HG02884 (cell line): ENCODE measurements around the gene ERAL1.
"Not testable (repeated sequence)": the region's sequence is repeated elsewhere in the genome, so short reads cannot be mapped to it uniquely, and the experiment has no call there.

Experiments used
- ATAC-seq: cut with Tn5 transposase; IDR thresholded peaks from one replicate; pipeline ENCODE4 v1.9.1; 2021; ENCODE audit warnings: mild to moderate bottlenecking, moderate library complexity; ENCODE audit not compliant: unreplicated experiment

ERAL1 gene

DNA sequence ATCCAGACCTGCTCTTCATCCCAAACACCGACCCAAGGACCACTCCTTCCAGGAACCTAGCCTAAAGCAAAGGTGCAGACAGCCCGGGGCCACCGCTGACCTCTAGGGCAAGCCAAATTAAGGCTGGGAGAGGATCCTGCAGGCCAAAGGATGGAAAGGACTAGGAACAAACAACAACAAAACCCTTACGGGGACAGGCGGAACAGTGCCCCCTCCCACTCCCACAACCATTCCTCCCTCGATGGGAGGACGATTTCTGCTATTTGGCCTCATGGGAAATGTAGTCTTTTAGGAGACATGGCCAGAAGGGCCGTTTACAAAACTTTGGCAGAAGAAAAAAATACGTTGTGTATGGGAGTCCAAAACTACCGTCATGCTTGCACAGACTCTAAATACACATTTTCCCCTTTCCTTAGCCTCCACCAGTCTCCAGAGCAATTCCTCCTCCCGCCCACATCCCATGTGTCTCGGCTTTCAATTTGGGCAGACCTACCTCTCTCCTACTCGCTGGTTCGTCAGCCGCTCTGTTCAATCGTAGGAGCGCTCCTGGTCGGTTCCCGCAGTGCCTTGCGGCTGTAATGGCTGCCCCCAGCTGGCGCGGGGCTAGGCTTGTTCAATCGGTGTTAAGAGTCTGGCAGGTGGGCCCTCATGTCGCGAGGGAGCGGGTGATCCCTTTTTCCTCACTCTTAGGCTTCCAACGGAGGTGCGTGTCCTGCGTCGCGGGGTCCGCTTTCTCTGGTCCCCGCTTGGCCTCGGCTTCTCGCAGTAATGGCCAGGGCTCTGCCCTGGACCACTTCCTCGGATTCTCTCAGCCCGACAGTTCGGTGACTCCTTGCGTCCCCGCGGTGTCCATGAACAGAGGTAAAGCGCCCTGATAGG is at the start of gene ERAL1:
Gene ERAL1, plus strand, starts transcription at position 560 of the 879 bp plus-strand sequence. Its CDS starts 19 bp downstream, at position 579.
- ATAC-seq: peak; percentile 98

DNA sequence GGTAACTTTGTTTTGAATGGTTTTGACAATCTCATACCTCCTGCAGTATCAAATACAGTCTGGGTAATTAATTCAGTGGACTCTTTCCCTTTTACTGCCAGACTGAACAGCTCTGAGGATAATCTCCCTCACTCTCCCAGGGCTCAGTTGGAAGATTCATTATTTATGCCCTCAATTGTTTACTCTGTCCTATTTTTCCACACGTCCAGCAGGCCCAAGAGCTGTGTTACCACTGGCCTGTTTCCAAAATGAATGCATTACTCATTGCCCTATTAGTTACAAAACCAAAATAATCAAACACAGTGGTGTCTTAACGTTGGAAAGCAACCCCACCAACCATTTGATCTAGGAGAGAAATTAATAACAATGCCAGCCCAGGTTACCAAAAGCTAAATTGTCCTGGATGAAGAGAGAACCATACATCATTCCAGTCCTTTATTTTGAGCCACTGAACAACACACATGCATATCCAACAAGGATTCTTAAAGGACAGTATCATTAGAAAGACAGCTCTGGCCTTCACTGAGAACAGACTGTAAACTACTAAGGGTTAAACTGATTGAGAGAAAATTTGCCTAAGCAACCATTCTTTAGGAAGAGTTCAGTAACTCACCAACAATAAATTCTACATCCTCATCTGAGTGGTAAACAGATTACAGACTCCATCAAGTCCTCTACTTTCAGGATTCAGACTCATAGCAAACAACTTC is 46.7 kb upstream of the ERAL1 start:
- ATAC-seq: no peak

DNA sequence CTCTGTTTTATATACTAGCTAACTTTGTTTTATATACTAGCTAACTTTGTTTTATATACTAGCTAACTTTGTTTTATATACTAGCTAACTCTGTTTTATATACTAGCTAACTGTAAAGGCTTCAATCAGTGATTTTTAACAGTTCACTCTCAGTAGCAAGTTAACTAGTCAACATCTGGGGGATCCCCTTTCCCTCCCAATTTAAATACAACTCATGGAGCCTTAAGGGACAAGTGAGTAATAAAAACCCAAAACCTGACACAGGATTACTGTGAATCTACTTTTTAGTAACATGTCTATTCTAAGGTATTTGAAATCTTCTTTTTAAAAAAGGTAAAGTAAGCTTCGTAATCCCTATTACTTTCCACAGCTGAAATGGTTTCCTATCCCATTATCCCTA is 44.4 kb upstream of the ERAL1 start:
- no peak for ATAC-seq

DNA sequence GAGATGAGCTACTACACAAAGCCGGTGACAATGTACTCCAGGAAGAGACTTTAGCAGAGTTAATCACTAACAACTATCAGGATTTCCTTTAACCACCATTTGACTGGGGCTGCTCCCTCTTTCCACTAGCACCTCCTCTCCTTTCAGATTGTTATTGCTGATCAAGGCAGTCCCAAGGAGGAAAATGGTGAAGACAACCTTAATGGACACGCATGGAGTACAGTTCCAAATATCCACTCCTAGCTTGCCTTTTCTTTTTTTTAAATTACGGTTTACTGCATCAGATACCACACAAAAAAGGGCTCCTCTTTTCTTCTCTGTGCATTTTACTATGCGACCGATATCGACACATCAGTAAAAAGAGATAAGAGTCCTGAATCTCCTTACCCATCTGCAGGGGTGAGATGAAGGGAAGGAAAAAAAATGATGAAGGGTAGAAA is 43.1 kb upstream of the ERAL1 start:
- ATAC-seq: no peak

DNA sequence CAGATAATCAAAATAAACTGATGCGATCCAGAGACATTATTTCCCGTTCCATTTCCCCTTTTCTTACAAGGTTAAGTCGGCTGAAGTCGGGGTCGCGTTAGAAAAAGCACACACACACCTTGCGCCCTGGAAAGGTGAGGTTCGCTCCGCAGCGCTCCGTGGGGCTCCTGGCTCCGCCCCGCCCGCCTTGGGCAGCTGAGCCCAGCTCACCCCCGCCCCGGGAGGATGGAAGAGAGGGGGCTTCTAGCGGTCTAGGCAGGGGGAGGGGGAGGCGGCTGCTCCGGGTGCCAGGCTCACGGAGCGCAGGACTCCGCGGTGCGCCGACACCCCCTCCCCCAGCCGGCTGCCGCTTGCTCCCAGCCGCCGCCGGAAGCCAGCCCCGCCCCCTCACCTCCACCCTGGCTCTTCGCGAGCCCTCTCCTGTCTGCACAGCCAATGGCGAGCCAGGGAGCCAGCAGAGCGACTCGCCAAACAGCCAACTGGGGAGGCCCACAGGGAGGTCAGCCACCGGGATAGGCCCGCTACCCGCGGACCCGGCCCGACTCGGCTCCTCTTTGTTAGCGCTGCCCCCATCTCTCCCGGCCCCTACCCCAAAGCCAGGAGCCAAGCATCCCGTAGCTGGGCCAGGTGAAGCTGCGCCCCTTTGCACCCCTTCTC is 42.6 kb upstream of the ERAL1 start:
- peak; percentile 94 for ATAC-seq

DNA sequence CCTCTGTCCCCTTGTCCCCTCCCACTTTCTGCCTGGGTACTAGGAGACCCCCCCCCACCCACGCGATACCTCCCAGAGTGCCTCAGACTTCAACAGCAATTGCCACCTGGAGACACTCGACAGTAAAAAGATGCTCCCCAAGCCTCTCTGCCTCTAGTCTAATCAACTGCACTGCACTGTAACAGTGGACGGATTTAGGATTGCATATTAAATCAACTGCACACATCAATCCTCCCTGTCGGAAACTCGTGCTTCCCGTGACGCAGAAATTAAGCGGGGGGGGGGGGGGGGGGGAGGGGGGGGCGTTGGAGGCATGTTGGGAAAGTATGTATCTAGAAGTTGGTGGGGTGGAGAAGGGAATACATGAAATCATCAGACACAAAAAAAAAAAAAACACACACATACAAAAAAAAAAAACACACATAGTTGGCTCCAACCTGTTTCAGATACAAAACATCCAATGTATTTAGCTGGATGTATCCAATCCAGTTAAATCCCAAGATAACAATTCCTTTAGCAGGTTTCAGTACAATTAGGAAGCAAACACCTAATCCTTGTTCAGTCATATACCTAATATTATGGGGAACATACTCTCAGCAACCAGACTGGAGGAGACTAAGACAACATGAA is 42.0 kb upstream of the ERAL1 start:
- ATAC-seq: no peak

DNA sequence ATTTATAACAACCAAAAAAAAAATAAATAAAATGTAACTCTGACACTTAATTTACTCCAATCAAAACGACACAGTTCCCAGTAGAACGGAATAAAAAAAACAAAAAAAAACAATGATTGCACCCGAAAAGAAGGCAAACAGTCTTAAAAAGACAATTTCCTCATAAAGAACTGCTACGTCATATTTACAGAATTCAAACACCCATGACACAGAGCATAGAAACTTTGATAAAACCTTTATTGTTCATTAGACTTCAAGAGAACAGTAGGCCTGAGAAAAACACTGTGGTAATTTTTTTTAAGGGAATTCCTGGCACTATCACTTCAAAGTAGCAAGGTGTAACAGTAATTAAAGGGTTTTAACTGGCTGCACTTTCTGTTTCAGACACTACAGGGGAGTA is 38.3 kb upstream of the ERAL1 start:
- ATAC-seq: no peak

DNA sequence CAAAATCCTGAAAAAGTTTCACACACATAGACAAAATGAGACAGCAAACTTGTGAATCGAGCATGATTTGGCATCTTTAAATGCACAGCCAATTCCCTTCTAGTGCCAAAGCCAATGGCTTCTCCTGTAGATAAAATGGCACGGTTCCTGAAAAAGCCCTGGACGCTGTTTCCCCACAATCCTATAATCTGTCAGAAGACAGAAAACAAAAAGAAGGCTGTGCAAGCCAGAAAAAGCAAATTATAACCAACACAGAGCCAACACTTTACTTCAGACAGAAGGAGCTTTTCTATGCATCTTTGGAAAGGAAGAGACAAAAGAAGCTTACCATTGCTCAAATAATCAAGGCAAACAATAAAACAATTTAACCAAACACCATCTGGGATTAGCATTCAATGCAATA is 36.0 kb upstream of the ERAL1 start:
- no peak for ATAC-seq

DNA sequence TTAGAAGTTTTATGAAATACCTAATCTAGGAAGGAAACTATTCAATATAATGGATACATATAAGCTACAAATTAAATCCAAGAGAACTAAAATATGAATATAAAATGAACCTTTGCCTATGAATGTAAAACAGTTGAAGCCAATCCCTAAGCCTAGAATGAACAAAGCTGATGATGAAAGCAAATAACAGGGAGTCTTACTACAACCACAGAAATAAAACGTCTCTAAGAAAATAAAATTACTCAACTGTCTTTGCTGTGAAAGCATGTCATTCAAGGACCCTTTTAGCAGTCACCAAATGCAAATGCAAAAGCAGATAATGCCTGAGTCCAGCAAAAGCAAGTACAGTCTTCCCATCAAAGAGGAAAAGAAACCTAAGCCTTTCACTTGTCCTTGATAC is 35.2 kb upstream of the ERAL1 start:
- no peak for ATAC-seq

DNA sequence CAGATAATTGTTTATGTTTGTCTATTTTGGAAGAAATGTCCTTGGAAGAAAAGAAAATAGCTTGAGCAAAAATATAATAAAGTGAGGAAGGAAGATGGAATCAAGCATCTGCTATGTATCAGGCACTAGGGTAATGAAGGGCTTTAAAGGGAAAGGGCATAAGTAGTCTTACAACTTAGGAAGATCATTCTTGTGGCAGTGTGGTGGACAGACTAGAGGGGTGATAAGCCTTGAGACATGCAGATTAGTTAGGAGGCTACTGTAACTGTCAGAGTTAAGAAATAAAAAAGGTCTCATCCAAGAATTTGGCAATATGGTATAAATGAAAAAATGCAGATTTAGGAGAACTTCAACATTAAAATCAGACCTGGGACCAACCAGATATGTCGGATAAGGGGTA is 27.1 kb upstream of the ERAL1 start:
- ATAC-seq: no peak

DNA sequence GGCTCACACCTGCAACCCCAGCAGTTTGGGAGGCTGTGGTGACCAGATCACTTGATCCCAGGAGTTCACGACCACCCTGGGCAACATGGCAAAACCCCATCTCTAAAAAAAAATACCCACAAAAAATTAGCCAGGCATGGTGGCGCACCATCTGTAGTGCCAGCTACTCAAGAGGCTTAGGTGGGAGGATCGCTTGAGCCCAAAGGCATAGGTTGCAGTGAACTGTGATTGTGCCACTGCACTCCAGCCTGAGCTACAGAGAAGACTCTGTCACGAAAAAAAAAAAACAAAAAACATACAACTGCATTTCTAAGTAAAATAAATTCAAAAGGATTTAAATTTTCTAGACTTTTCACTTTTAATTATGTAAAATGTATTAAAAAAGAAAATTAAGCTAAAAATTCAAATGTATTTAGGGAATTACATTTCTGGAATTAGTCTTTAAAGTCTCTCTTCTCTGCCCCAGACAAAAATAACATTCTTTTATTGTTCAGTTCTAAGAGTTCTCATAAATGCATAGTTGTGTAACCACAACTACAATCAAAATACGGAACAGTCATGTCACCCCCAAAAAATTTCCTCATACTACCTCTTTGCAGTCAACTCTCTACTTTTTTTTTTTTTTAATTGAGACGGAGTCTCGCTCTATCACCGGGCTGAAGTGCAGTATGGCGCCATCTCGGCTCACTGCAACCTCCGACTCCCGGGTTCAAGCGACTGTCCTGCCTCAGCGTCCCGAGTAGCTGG is 26.3 kb upstream of the ERAL1 start:
- ATAC-seq: no peak

DNA sequence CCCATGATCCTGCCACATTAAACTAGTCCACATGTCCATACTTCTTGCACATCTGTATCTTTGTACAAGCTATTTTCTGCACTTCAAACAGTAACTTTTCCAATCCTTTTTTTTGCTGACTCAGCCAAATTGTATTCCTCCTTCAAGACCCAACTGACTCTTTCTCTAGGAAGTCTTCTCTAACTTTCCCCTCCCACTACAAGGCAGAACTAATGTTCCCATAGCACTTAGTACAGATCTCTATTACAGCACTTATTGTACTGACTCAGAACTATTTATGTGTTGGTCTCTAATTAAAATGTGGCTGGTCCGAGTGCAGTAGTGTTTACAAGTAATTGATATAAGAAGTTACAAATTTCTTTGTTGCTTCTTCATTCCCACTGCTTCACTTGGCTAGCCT is 20.4 kb upstream of the ERAL1 start:
- ATAC-seq: no peak

DNA sequence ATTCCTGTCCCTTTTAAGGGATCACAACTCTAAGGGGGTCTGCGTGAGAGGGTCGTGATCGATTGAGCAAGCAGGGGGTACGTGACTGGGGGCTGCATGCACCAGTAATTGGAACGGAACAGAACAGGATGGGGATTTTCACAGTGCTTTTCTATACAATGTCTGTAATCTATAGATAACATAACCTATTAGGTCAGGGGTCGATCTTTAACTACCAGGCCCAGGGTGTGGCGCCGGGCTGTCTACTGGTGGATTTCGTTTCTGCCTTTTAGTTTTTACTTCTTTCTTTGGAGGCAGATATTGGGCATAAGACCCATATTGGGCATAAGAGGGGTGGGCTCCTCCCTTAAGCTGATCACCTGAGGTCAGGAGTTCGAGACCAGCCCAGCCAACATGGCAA is 18.3 kb upstream of the ERAL1 start:
- not testable (repeated sequence) for ATAC-seq

DNA sequence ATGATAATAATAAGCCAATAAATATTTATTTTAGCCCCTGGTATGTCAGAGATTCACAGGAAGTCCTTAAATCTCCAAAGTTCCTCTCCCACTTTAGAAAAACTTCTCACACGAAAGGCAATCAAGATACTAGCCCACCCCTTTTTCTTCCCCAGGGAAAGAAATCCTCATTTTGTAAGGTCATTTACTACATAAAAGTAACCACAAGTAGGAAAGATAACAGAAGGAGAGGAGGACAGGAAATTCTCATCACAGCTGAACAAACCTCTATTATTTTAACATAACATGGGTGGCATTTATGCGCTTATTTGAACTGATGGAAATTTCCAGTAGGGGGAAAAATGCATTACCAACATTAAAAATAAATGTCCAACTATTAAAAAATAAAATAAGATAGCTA is 15.6 kb upstream of the ERAL1 start:
- ATAC-seq: no peak

DNA sequence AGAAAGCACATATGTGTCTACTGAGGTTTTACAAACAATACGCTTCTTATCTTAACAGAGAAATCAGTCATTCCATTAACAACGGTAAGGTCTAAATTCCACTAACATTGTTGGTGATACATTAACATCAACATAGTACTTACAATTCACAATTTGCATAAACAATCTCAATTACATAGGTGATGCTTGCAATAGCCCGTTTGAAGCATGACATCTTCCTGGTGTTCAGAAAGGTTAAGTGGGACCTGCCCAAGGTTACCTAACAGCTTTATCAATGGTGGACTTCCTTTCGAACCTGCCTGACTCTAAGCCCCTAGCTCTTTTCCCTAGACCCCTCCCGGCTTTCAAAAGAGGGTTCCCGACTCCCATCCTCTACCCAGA is 12.9 kb upstream of the ERAL1 start:
- ATAC-seq: no peak

DNA sequence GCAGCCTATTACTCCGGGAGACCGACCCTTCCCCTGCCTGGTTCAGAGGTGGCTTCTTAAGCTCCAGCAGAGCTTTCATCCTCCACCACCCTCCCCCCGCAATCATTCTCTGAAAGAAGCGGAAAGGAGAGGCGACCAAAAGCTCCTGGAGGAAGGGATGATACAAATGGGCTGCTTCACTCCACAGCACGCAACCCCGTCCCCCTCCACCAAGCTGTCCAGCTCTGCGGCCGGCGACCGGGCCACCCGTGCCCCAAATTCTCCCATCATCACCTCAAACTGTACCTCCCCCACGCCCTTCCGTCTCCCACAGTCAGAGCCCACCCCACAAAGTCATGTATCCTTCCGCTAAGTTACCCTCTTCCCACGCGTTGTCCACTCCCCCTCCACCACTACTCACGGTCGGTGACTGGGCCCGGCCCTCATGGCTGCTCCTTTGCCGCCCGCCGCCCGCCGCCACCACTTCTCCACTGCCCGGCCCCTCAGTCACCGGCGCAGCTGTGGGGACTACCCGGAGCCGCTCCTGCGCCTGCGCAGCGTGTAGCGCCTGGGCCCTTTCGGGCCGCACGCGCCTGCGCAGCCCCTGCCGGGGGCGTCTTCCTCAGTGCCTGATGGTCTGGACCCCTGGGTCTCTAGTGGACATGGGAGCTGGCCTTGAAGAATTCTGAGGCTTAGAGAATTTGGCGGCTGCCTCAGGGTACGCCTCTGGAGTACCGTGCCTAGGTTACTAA is 12.4 kb upstream of the ERAL1 start, which contains the start of gene FAM222B:
Gene FAM222B, minus strand, starts transcription at position 509 of the 731 bp plus-strand sequence. CDS start 76,123 bp downstream, outside the sequence.
- ATAC-seq: peak; percentile 75

DNA sequence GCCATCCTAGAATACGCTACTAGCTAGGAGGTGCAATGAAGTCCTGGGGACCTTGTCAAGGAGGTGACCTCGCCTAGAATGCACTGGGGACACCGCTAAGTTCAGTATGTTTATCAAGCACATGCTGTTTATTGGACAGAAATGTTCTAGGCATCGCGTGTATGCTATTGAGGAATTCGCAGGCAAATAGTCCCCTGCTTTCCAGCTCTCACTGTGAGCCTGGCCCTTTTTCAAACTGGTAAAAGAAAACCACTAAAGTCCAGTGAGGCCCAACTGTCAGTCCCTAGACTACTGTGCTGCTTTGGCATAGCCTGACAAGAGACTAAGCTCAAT is 11.0 kb upstream of the ERAL1 start:
- no peak for ATAC-seq

DNA sequence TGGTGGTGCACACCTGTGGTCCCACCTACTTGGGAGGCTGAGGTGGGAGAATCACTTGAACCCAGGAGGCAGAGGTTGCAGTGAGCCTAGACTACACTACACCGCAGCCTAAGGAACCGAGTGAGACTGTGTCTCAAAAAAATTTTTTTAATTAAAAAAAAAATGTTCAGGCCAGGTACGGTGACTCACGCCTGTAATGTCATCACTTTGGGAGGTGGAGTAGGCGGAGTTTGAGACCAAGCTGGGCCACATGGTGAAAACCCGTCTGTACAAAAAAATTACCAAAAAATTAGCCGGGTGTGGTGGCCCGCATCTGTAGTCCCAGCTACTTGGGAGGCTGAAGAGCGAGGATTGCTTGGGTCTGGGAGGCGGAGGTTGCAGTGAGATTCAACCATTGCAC is 8.6 kb upstream of the ERAL1 start:
- no peak for ATAC-seq

DNA sequence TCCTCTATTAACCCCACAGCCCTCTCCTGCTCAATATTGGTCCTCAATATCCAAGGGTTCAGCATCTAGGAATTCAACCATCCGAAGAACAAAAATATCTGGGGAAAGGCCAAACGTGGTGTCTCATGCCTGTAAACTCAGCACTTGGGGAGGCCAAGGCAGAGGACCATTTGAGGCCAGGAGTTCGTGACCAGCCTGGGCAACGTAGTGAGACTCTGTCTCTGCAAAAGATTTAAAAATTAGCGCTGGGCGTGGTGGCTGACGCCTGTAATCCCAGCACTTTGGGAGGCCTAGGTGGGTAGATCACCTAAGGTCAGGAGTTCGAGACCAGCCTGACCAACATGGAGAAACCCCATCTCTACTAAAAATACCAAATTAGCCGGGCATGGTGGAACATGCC is 8.1 kb upstream of the ERAL1 start:
- ATAC-seq: not testable (repeated sequence)

DNA sequence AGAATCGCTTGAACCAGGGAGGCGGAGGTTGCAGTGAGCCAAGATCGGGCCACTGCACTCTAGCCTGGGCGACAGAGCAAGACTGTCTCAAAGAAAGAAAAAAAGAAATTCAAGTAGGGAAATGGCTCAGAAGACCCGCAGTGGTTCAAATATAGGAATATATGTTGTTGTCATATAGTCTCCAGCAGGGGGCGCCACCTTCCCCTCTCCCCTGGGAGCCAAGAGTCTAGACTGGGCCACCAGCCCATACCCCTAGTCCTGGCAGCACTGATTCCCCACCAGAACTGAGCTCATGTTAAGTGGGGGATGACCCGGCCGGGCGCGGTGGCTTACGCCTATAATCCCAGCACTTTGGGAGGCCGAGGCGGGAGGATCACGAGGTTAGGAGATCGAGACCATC is 6.1 kb upstream of the ERAL1 start:
- not testable (repeated sequence) for ATAC-seq
